ENCODE measurements around the gene YTHDC2. TPM values are rescaled to one million over a fixed set of nuclear protein-coding genes. Genes with fewer than 3 reads are reported as not detected.

YTHDC2 gene
- total and polyA plus RNA-seq, 2 experiments from 2014 or later: 7.8 to 10.3 TPM

DNA sequence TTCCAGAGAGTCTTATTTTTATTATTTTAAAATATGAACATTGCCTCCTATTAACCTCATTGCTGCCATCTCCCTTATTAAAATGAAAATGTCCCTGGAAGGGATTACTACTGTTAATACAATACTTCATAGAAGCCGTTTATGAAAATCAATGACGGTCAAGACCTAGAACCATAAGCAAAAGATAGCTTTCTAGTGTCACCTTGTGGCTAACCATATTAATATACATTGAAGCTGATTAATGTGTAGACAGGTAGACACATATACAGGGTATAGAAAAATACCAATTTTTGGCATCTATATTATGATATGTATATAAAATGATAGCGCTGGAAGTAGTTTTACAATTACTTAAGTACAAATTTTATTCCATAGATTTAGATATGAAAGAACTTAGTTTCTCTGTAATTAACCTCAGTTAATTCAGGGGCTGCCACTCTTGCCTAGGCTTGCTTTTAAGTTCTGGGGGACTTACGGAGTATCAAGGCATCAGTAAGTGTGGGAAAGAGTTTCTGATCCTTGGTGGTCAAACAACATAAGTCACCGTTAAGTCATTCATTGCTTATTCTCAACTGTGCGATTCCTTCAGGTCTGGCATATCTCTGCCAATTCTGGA lies 2.5 kb upstream of the YTHDC2 start:
- in situ Hi-C loops (cut with MboI): no loop called here
- H2AFZ ChIP-seq: no peak overlapping the region
- 48 to 51% methylated on average over 6 of the region's 6 CpGs for WGBS, 2 experiments (ENCODE audit: low coverage in 1 of 2, low lambda C conversion rate in 2 of 2, missing lambda C conversion rate in 2 of 2)
- H3K9me3 ChIP-seq (ENCODE audit: low read depth): no peaks in the 10 kb centered on the region
- 0 out of 2 replicates have a peak, but pooled peaks cover 5% of the 10 kb centered on the region for H3F3A ChIP-seq (ENCODE audit: insufficient read depth)
- no peak overlapping the region for H3K4me2 ChIP-seq (ENCODE audit: unreplicated experiment)
- no peaks in the 10 kb centered on the region for H3K36me3 ChIP-seq (ENCODE audit: low read depth)
- H3K9ac ChIP-seq: no peak overlapping the region
- no peak overlapping the region for H3K4me3 ChIP-seq
- no peaks in the 10 kb centered on the region for H4K20me1 ChIP-seq (ENCODE audit: insufficient read depth)
- H3K4me1 ChIP-seq (ENCODE audit: insufficient read depth): peaks cover 14% of the 10 kb centered on the region
- H3K27ac ChIP-seq: no peak overlapping the region
- H3K9me2 ChIP-seq (ENCODE audit: insufficient read depth): no peaks in the 10 kb centered on the region
- H3K27me3 ChIP-seq (replicated peaks; ENCODE audit: insufficient read depth): no peaks in the 10 kb centered on the region
- TF ChIP-seq EZH2 (IDR thresholded peaks at IDR 0.05; ENCODE audit: insufficient read depth, poor library complexity, severe bottlenecking) (no peak), EZH2phosphoT487 (IDR thresholded peaks at IDR 0.05; ENCODE audit: insufficient read depth, low read depth) (no peak)
- H3K79me2 ChIP-seq (ENCODE audit: insufficient read depth): peaks cover 26% of the 10 kb centered on the region
- peak; percentile 66 for DNase-seq

DNA sequence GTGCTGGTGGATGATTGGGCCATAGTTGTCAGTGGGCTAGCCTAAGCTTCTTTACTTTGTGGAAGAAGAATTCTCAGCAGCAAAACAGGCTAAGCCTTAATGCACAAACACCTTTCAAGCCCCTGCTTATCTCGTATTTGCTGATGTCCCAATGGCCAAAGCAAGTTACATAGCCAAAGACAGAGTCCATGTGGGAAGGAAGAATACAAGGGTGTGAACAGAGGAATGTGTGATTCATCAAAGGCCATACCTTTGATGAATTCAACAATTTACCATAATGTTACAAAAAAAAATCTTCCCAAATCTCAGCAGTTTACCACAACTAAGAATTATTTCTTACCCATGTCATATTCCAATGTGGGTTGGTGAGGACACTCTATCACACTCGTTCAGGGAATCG lies 1.2 kb upstream of the YTHDC2 start:
- no peak overlapping the region for H3K4me2 ChIP-seq (ENCODE audit: unreplicated experiment)
- no peaks in the 10 kb centered on the region for H3K36me3 ChIP-seq (ENCODE audit: low read depth)
- H3K9me3 ChIP-seq (ENCODE audit: low read depth): no peaks in the 10 kb centered on the region
- H3K4me1 ChIP-seq (ENCODE audit: insufficient read depth): peaks cover 14% of the 10 kb centered on the region
- no peaks in the 10 kb centered on the region for H3K9me2 ChIP-seq (ENCODE audit: insufficient read depth)
- H3K9ac ChIP-seq: no peak overlapping the region
- H3F3A ChIP-seq (ENCODE audit: insufficient read depth): 0 out of 2 replicates have a peak, but pooled peaks cover 5% of the 10 kb centered on the region
- no peaks in the 10 kb centered on the region for H4K20me1 ChIP-seq (ENCODE audit: insufficient read depth)
- 74 to 86% methylated on average over 3 of the region's 3 CpGs for WGBS, 2 experiments (ENCODE audit: low coverage in 1 of 2, low lambda C conversion rate in 2 of 2, missing lambda C conversion rate in 2 of 2)
- in situ Hi-C loops (cut with MboI): no loop called here
- no peak overlapping the region for H2AFZ ChIP-seq
- no peak overlapping the region for H3K27ac ChIP-seq
- H3K79me2 ChIP-seq (ENCODE audit: insufficient read depth): peaks cover 37% of the 10 kb centered on the region
- H3K27me3 ChIP-seq (replicated peaks; ENCODE audit: insufficient read depth): no peaks in the 10 kb centered on the region
- H3K4me3 ChIP-seq: no peak overlapping the region
- no peak for DNase-seq
- no peak for TF ChIP-seq EZH2phosphoT487 (IDR thresholded peaks at IDR 0.05; ENCODE audit: insufficient read depth, low read depth)
- no peak for TF ChIP-seq EZH2 (IDR thresholded peaks at IDR 0.05; ENCODE audit: insufficient read depth, poor library complexity, severe bottlenecking)

DNA sequence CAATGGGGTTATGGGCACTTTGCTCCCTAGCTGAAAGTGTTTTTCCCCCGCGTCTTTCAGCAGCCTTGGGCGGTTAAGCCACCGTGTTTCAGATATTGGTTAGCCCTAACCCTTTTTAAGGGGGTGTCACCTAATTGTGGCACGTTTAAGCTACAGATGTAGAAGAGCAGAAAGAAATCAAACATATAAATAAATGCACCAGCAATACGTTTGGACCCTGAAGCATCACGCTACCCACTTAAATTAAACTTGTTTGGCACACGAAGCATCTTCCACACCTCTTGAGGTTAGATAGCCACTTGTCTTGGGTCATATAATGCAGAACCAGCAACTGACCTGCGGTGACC lies 768 bp downstream of the YTHDC2 start:
- peaks cover 7% of the 10 kb centered on the region for H3K4me1 ChIP-seq (ENCODE audit: insufficient read depth)
- H3K79me2 ChIP-seq (ENCODE audit: insufficient read depth): peaks cover 55% of the 10 kb centered on the region
- H3K27ac ChIP-seq: peak overlapping the region; percentile 67
- no peak for DNase-seq
- H2AFZ ChIP-seq: peak overlapping the region; percentile 85
- in situ Hi-C loops (cut with MboI): no loop called here
- H3K9ac ChIP-seq: peak overlapping the region; percentile 88
- no peak for TF ChIP-seq EZH2phosphoT487 (IDR thresholded peaks at IDR 0.05; ENCODE audit: insufficient read depth, low read depth)
- TF ChIP-seq EZH2 (IDR thresholded peaks at IDR 0.05; ENCODE audit: insufficient read depth, poor library complexity, severe bottlenecking): no peak
- H3K27me3 ChIP-seq (replicated peaks; ENCODE audit: insufficient read depth): no peaks in the 10 kb centered on the region
- peak overlapping the region; percentile 81 for H3K4me3 ChIP-seq
- WGBS, 2 experiments (ENCODE audit: low coverage in 1 of 2, low lambda C conversion rate in 2 of 2, missing lambda C conversion rate in 2 of 2): 11 to 15% methylated on average over 9 of the region's 9 CpGs
- peak overlapping the region; percentile 98 for H3K4me2 ChIP-seq (ENCODE audit: unreplicated experiment)
- 0 out of 2 replicates have a peak, but pooled peaks cover 5% of the 10 kb centered on the region for H3F3A ChIP-seq (ENCODE audit: insufficient read depth)
- no peaks in the 10 kb centered on the region for H3K9me3 ChIP-seq (ENCODE audit: low read depth)
- H3K36me3 ChIP-seq (ENCODE audit: low read depth): 0 out of 2 replicates have a peak, but pooled peaks cover 7% of the 10 kb centered on the region
- H3K9me2 ChIP-seq (ENCODE audit: insufficient read depth): no peaks in the 10 kb centered on the region
- H4K20me1 ChIP-seq (ENCODE audit: insufficient read depth): no peaks in the 10 kb centered on the region

DNA sequence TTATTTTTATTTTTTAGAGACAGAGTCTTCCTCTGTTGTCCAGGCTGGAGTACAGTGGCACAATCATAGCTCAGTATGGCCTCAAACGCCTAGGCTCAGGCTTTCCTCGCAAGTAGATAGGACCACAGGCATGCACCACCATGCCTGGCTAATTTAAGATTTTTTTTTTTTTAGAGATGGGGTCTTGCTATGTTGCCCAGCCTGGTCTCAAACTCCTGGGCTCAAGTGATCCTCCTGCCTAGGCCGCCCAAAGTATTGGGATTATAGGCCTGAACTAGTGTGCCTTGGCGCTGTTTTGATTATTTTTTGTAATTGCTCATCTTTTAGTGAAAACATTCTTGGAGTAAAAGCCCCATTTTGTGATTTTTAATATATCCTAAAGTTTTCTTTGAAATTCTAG lies 5.4 kb downstream of the YTHDC2 start:
- 98% methylated on average over 4 of the region's 4 CpGs for WGBS, 2 experiments (ENCODE audit: low coverage in 1 of 2, low lambda C conversion rate in 2 of 2, missing lambda C conversion rate in 2 of 2)
- H3K27me3 ChIP-seq (replicated peaks; ENCODE audit: insufficient read depth): no peaks in the 10 kb centered on the region
- in situ Hi-C loops (cut with MboI): no loop called here
- 0 out of 2 replicates have a peak, but pooled peaks cover 13% of the 10 kb centered on the region for H3K36me3 ChIP-seq (ENCODE audit: low read depth)
- H3K79me2 ChIP-seq (ENCODE audit: insufficient read depth): peaks cover 90% of the 10 kb centered on the region
- no peak overlapping the region for H3K9ac ChIP-seq
- no peak overlapping the region for H3K4me3 ChIP-seq
- no peaks in the 10 kb centered on the region for H3K9me3 ChIP-seq (ENCODE audit: low read depth)
- H3K27ac ChIP-seq: no peak overlapping the region
- H3K4me1 ChIP-seq (ENCODE audit: insufficient read depth): peaks cover 16% of the 10 kb centered on the region
- no peaks in the 10 kb centered on the region; the same call in 1 of the 2 replicates for H4K20me1 ChIP-seq (ENCODE audit: insufficient read depth)
- TF ChIP-seq EZH2phosphoT487 (IDR thresholded peaks at IDR 0.05; ENCODE audit: insufficient read depth, low read depth) (no peak), EZH2 (IDR thresholded peaks at IDR 0.05; ENCODE audit: insufficient read depth, poor library complexity, severe bottlenecking) (no peak)
- H3K4me2 ChIP-seq (ENCODE audit: unreplicated experiment): no peak overlapping the region
- DNase-seq: no peak
- peaks cover 5% of the 10 kb centered on the region; the same call in 1 of the 2 replicates for H3F3A ChIP-seq (ENCODE audit: insufficient read depth)
- no peak overlapping the region for H2AFZ ChIP-seq
- H3K9me2 ChIP-seq (ENCODE audit: insufficient read depth): no peaks in the 10 kb centered on the region

All from GM23248 (cell line).